ENCODE results near the gene REG4. TPM values are rescaled to one million over a fixed set of nuclear protein-coding genes. Genes with fewer than 3 reads are reported as not detected.

REG4 gene
- polyA plus RNA-seq, 1 donor from 2014 or later, result not detected

DNA sequence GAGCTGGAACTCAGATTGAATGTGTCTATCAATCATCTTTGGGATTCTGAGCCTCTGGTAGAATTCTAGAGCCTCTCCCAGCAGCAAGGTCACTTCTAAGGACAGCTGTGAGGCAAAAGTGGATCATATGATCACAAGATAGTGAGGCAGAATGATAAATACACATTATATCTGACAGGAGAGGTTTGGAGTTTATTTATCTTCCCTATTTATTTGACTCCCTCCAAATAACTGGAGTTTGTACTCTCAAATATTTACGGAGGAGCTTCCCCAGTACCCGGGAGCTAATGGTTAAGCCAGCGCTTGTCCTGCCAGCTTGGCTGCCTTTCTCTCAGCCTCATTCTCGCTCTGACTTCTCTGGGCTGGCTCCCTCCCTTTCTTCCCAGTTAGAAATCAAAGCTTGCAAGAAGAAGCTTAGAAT is 44.9 kb downstream of the REG4 start:
- no peak overlapping the region for H2AFZ ChIP-seq (ENCODE audit: low read depth, low read length)
- H3K27ac ChIP-seq (ENCODE audit: low read length), result no peak overlapping the region
- H3F3A ChIP-seq (ENCODE audit: insufficient read depth, low read length, poor library complexity, severe bottlenecking), result no peaks in the 10 kb centered on the region
- no peaks in the 10 kb centered on the region for H3K36me3 ChIP-seq (ENCODE audit: insufficient read depth, low read length)
- no peak overlapping the region for H3K9ac ChIP-seq (ENCODE audit: low read length)
- no peaks in the 10 kb centered on the region for H3K79me2 ChIP-seq (replicated peaks; ENCODE audit: insufficient read depth, low read length)
- no peaks in the 10 kb centered on the region for H4K20me1 ChIP-seq (ENCODE audit: insufficient read depth)
- no peaks in the 10 kb centered on the region for H3K27me3 ChIP-seq (ENCODE audit: insufficient read depth, low read depth, low read length)
- H3K4me2 ChIP-seq (ENCODE audit: low read length), result no peak overlapping the region
- no peak overlapping the region for H3K4me3 ChIP-seq (ENCODE audit: low read length)
- no peaks in the 10 kb centered on the region for H3K9me2 ChIP-seq (ENCODE audit: insufficient read depth, low read length)
- H3K9me3 ChIP-seq (ENCODE audit: low read length), result no peaks in the 10 kb centered on the region
- TF ChIP-seq, protein P1, sequence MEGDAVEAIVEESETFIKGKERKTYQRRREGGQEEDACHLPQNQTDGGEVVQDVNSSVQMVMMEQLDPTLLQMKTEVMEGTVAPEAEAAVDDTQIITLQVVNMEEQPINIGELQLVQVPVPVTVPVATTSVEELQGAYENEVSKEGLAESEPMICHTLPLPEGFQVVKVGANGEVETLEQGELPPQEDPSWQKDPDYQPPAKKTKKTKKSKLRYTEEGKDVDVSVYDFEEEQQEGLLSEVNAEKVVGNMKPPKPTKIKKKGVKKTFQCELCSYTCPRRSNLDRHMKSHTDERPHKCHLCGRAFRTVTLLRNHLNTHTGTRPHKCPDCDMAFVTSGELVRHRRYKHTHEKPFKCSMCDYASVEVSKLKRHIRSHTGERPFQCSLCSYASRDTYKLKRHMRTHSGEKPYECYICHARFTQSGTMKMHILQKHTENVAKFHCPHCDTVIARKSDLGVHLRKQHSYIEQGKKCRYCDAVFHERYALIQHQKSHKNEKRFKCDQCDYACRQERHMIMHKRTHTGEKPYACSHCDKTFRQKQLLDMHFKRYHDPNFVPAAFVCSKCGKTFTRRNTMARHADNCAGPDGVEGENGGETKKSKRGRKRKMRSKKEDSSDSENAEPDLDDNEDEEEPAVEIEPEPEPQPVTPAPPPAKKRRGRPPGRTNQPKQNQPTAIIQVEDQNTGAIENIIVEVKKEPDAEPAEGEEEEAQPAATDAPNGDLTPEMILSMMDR (IDR thresholded peaks at IDR 0.05; ENCODE audit: poor library complexity, severe bottlenecking), result no peak
- no peak for TF ChIP-seq SMC3 (conservative IDR thresholded peaks at IDR 0.05; ENCODE audit: poor library complexity)

DNA sequence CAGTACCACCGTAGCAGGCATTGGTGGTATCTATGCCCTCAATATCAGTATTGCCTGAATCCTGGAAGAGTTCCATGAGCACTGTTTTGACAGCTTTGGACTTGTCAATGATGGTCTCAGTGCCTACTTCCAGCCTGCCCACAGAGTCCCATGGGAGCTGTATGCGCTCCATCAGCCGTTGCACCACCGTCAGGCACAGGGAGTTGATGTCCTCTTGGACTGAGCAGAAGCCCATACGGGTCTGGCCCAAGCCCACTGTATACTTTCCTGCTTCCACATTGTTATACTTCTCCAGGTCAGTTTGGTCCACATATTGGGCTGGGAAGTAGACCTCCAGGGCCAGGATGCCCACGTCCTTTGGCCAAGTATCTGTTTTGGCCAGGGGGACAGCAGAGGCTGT is 47.0 kb downstream of the REG4 start:
- no peaks in the 10 kb centered on the region for H3K79me2 ChIP-seq (replicated peaks; ENCODE audit: insufficient read depth, low read length)
- no peaks in the 10 kb centered on the region for H3K9me3 ChIP-seq (ENCODE audit: low read length)
- H3K36me3 ChIP-seq (ENCODE audit: insufficient read depth, low read length), result no peaks in the 10 kb centered on the region
- no peaks in the 10 kb centered on the region for H4K20me1 ChIP-seq (ENCODE audit: insufficient read depth)
- H3F3A ChIP-seq (ENCODE audit: insufficient read depth, low read length, poor library complexity, severe bottlenecking), result no peaks in the 10 kb centered on the region
- no peaks in the 10 kb centered on the region for H3K27me3 ChIP-seq (ENCODE audit: insufficient read depth, low read depth, low read length)
- no peaks in the 10 kb centered on the region for H3K9me2 ChIP-seq (ENCODE audit: insufficient read depth, low read length)
- H3K4me3 ChIP-seq (ENCODE audit: low read length), result no peak overlapping the region
- TF ChIP-seq RAD21 (conservative IDR thresholded peaks at IDR 0.05) (no peak), TAF1 (IDR thresholded peaks at IDR 0.05; ENCODE audit: low read depth) (no peak), EP300 (conservative IDR thresholded peaks at IDR 0.05; ENCODE audit: poor library complexity, severe bottlenecking) (no peak), MXI1 (conservative IDR thresholded peaks at IDR 0.05; ENCODE audit: poor library complexity, severe bottlenecking) (no peak), EZH2 (IDR thresholded peaks at IDR 0.05; ENCODE audit: borderline replicate concordance, insufficient read depth, low read length, poor library complexity, severe bottlenecking) (no peak), SMC3 (conservative IDR thresholded peaks at IDR 0.05; ENCODE audit: poor library complexity) (no peak), POLR2AphosphoS5 (IDR thresholded peaks at IDR 0.05) (no peak)
- TF ChIP-seq, protein P2, sequence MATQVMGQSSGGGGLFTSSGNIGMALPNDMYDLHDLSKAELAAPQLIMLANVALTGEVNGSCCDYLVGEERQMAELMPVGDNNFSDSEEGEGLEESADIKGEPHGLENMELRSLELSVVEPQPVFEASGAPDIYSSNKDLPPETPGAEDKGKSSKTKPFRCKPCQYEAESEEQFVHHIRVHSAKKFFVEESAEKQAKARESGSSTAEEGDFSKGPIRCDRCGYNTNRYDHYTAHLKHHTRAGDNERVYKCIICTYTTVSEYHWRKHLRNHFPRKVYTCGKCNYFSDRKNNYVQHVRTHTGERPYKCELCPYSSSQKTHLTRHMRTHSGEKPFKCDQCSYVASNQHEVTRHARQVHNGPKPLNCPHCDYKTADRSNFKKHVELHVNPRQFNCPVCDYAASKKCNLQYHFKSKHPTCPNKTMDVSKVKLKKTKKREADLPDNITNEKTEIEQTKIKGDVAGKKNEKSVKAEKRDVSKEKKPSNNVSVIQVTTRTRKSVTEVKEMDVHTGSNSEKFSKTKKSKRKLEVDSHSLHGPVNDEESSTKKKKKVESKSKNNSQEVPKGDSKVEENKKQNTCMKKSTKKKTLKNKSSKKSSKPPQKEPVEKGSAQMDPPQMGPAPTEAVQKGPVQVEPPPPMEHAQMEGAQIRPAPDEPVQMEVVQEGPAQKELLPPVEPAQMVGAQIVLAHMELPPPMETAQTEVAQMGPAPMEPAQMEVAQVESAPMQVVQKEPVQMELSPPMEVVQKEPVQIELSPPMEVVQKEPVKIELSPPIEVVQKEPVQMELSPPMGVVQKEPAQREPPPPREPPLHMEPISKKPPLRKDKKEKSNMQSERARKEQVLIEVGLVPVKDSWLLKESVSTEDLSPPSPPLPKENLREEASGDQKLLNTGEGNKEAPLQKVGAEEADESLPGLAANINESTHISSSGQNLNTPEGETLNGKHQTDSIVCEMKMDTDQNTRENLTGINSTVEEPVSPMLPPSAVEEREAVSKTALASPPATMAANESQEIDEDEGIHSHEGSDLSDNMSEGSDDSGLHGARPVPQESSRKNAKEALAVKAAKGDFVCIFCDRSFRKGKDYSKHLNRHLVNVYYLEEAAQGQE (IDR thresholded peaks at IDR 0.05; ENCODE audit: borderline replicate concordance), result no peak
- TF ChIP-seq, protein P1 (IDR thresholded peaks at IDR 0.05; ENCODE audit: poor library complexity, severe bottlenecking), result no peak
- no peak overlapping the region for H3K4me2 ChIP-seq (ENCODE audit: low read length)
- H2AFZ ChIP-seq (ENCODE audit: low read depth, low read length), result no peak overlapping the region
- H3K9ac ChIP-seq (ENCODE audit: low read length), result no peak overlapping the region
- no peak overlapping the region for H3K27ac ChIP-seq (ENCODE audit: low read length)
